B cell (primary cell): Measurements from ENCODE around the gene SMC2. TPM values are rescaled to one million over a fixed set of nuclear protein-coding genes. Genes with fewer than 3 reads are reported as not detected.

Experiments
- ATAC-seq: fragments of 200-7000 bp; cut with Tn5 transposase; one replicate; pipeline ENCODE4 v1.10.0; 2021; ENCODE audit warnings: low read depth, mild to moderate bottlenecking, moderate number of reproducible peaks, moderate library complexity
- CTCF ChIA-PET: fragments of 350-600 bp; sonication (Branson Sonifier 250); formaldehyde crosslinking; loops from one replicate; lab custom pipeline; 2021; ENCODE audit warnings: antibody characterized with exemption, inconsistent platforms; lab: Charles Lee
- POLR2A ChIA-PET: fragments of 350-600 bp; sonication (Branson Sonifier 250); formaldehyde crosslinking; loops from one replicate; lab custom pipeline; 2021; ENCODE audit warnings: antibody characterized with exemption; lab: Charles Lee
- DNase-seq: peaks from one replicate; pipeline ENCODE4 v3.0.0; 2013
- H2AFZ ChIP-seq: 2 replicates; pipeline ENCODE4 v1.6.1; 2012; ENCODE audit warnings: mild to moderate bottlenecking, low read depth, low read length; ENCODE audit not compliant: insufficient read depth, poor library complexity, severe bottlenecking
- H3K27ac ChIP-seq, 2 donors: 1 replicate in 1 of 2; 2 replicates in 1 of 2; pipeline ENCODE4 v1.5.1; 2012 to 2013; ENCODE audit warnings: low read length in 2 of 2, mild to moderate bottlenecking in 2 of 2, moderate library complexity in 1 of 2
- H3K27me3 ChIP-seq, 4 experiments: fragments of 200-600 bp in 1 of 4; sonication (generic) in 1 of 4; replicated peaks in 1 of 4; 1 replicate in 2 of 4; 2 replicates in 2 of 4; pipeline versions ENCODE4 v1.6.1 to v1.7.0; 2013 to 2016; ENCODE audit warnings: low read length in 3 of 4, mild to moderate bottlenecking in 2 of 4, mixed read lengths in 1 of 4, moderate library complexity in 1 of 4; ENCODE audit not compliant: insufficient read depth in 4 of 4, control insufficient read depth in 3 of 4; ENCODE audit errors: control extremely low read depth in 1 of 4
- H3K36me3 ChIP-seq, 2 experiments: replicated peaks in 1 of 2; 1 replicate in 1 of 2; 2 replicates in 1 of 2; pipeline versions ENCODE4 v1.6.1 to v1.7.1; 2013; ENCODE audit warnings: low read length in 1 of 2; ENCODE audit not compliant: insufficient read depth in 2 of 2, control insufficient read depth in 1 of 2; ENCODE audit errors: control extremely low read depth in 1 of 2, extremely low read depth in 1 of 2
- H3K4me1 ChIP-seq, 2 donors: fragments of 200-600 bp in 1 of 2; sonication (generic) in 1 of 2; 1 replicate in 1 of 2; 2 replicates in 1 of 2; pipeline versions ENCODE4 v1.5.1 to v1.6.1; 2013 to 2017; ENCODE audit warnings: low read length in 2 of 2; ENCODE audit not compliant: control insufficient read depth in 2 of 2, insufficient read depth in 2 of 2
- H3K4me2 ChIP-seq: replicated peaks from 2 replicates; pipeline ENCODE3; 2012; ENCODE audit warnings: mild to moderate bottlenecking, low read depth, low read length; ENCODE audit not compliant: poor library complexity, severe bottlenecking
- H3K4me3 ChIP-seq, 5 experiments: fragments of 200-600 bp in 1 of 5; sonication (generic) in 1 of 5; 1 replicate in 3 of 5; 2 replicates in 2 of 5; pipeline versions ENCODE4 v1.5.1 to v1.7.0; 2011 to 2016; ENCODE audit warnings: low read length in 4 of 5, mild to moderate bottlenecking in 4 of 5, low read depth in 2 of 5, control low read depth in 1 of 5, moderate library complexity in 1 of 5; ENCODE audit not compliant: insufficient read depth in 1 of 5; ENCODE audit errors: control extremely low read depth in 1 of 5, extremely low read depth in 1 of 5
- H3K79me2 ChIP-seq: fragments of 200-600 bp; sonication (generic); one replicate; pipeline ENCODE4 v1.6.0; 2016; ENCODE audit warnings: low read length; ENCODE audit not compliant: control insufficient read depth, insufficient read depth
- H3K9ac ChIP-seq: fragments of 200-600 bp; sonication (generic); 2 replicates; pipeline ENCODE4 v1.6.1; 2017; ENCODE audit warnings: mild to moderate bottlenecking, low read length, moderate library complexity
- H3K9me3 ChIP-seq, 3 donors: one replicate each; pipeline versions ENCODE4 v1.6.1 to v1.7.1; 2013; ENCODE audit warnings: low read length in 2 of 3; ENCODE audit not compliant: control insufficient read depth in 2 of 3, insufficient read depth in 1 of 3; ENCODE audit errors: control extremely low read depth in 1 of 3
- H4K20me1 ChIP-seq: 2 replicates; pipeline ENCODE4 v1.6.0; 2012; ENCODE audit warnings: mild to moderate bottlenecking, low read length; ENCODE audit not compliant: insufficient read depth, control insufficient read depth, poor library complexity, severe bottlenecking
- H3K27ac Mint-ChIP-seq: one replicate; pipeline ENCODE4 v1.8.0; 2021; ENCODE audit warnings: mixed read lengths
- H3K27me3 Mint-ChIP-seq: one replicate; pipeline ENCODE4 v1.8.0; 2021; ENCODE audit warnings: mixed read lengths
- H3K4me1 Mint-ChIP-seq: one replicate; pipeline ENCODE4 v1.8.0; 2021; ENCODE audit warnings: mixed read lengths
- H3K4me3 Mint-ChIP-seq: one replicate; pipeline ENCODE4 v1.8.0; 2021; ENCODE audit warnings: mixed read lengths
- H3K9me3 Mint-ChIP-seq: one replicate; pipeline ENCODE4 v1.8.0; 2022; ENCODE audit warnings: mixed read lengths; ENCODE audit not compliant: insufficient read depth
- CTCF ChIP-seq: fragments of 200-600 bp; IDR thresholded peaks from one replicate; pipeline ENCODE4 v1.8.0; 2022; ENCODE audit warnings: antibody characterized with exemption, mild to moderate bottlenecking
- EZH2 ChIP-seq: IDR thresholded peaks from 2 replicates; pipeline ENCODE4 v1.6.1; 2012; ENCODE audit warnings: borderline replicate concordance, low read depth, mild to moderate bottlenecking, moderate library complexity, low read length; ENCODE audit not compliant: insufficient read depth, poor library complexity, severe bottlenecking
- WGBS: methylation state at CpG from one replicate; pipeline ENCODE4 v1.1.5; 2013; ENCODE audit warnings: missing lambda C conversion rate; ENCODE audit not compliant: insufficient coverage; 5-methylcytosine and 5-hydroxymethylcytosine counted together
- intact Hi-C: fragments of 100-400 bp; cut with micrococcal nuclease; formaldehyde crosslinking; loops from one replicate; pipeline ENCODE4 v1.10.0; 2022
- polyA plus RNA-seq: library from polyadenylated mRNA; depleted of rRNA; stranded (reverse); fragments of >200 nt; gene quantifications from 2 replicates; pipeline ENCODE4 v1.2.3, GENCODE V29; 2012
- total RNA-seq, 2 donors: library from RNA; stranded (reverse); fragments of 120-200 nt in 1 of 2; gene quantifications; 1 replicate in 1 of 2; 2 replicates in 1 of 2; pipeline versions ENCODE4 v1.2.3 to v1.2.4, GENCODE V29; 2013 to 2022

Gene SMC2
- total and polyA plus RNA-seq, 2 donors (not counting 1 experiment from before 2014, with no cell fraction given): 1.6 to 10.6 TPM

- no peak overlapping the region for H3K4me3 ChIP-seq
- H3K4me2 ChIP-seq: no peak overlapping the region
- intact Hi-C loops: no loop called here
- Mint-ChIP-seq H3K27ac (no peak overlapping the region), H3K4me1 (peaks cover 15% of the 10 kb centered on the region), H3K9me3 (no peaks in the 10 kb centered on the region), H3K4me3 (no peak overlapping the region), H3K27me3 (no peaks in the 10 kb centered on the region)
- H3K27ac ChIP-seq: no peak overlapping the region
- no peak overlapping the region for H2AFZ ChIP-seq
- POLR2A ChIA-PET: no interaction called here
- peaks cover 6 to 7% of the 10 kb centered on the region in 2 donors for H3K4me1 ChIP-seq
- H3K36me3 ChIP-seq: peaks cover 7 to 24% of the 10 kb centered on the region in 2 experiments
- CTCF ChIA-PET: no interaction called here
- no peaks in the 10 kb centered on the region for H4K20me1 ChIP-seq
- H3K79me2 ChIP-seq: peaks cover 12% of the 10 kb centered on the region
- WGBS: no CpG with 5 or more reads among the region's 1 CpG
- no peaks in the 10 kb centered on the region for H3K27me3 ChIP-seq
- no peak for ATAC-seq
- H3K9ac ChIP-seq: no peak overlapping the region
- no peak for DNase-seq
- H3K9me3 ChIP-seq: no peaks in the 10 kb centered on the region
- TF ChIP-seq CTCF (no peak), EZH2 (no peak)
These were observed 5.5 kb downstream of the SMC2 start for GRCh38 chr9:104099630-104100029.

- WGBS: 55% methylated on average over 1 of the region's 1 CpG
- H3K27ac Mint-ChIP-seq: no peak overlapping the region
- CTCF ChIA-PET: no interaction called here
These were observed 10.3 kb downstream of the SMC2 start for GRCh38 chr9:104104360-104104759.

More at GRCh38 chr9:104104360-104104759, 10.3 kb downstream of the SMC2 start:
- intact Hi-C loops: no loop called here
- Histone ChIP-seq H3K79me2 (no peaks in the 10 kb centered on the region), H3K4me2 (no peak overlapping the region), H4K20me1 (no peaks in the 10 kb centered on the region), H3K36me3 (peaks cover 9 to 49% of the 10 kb centered on the region in 2 experiments), H3K9me3 (no peaks in the 10 kb centered on the region), H3K27ac (no peak overlapping the region), H3K4me3 (no peak overlapping the region), H3K9ac (no peak overlapping the region), H2AFZ (no peak overlapping the region), H3K27me3 (no peaks in the 10 kb centered on the region), H3K4me1 (no peaks in the 10 kb centered on the region)
- POLR2A ChIA-PET: no interaction called here
- ATAC-seq (no peak), DNase-seq (no peak)
- Mint-ChIP-seq H3K9me3 (no peaks in the 10 kb centered on the region), H3K4me3 (no peak overlapping the region), H3K27me3 (no peaks in the 10 kb centered on the region), H3K4me1 (no peaks in the 10 kb centered on the region)
- TF ChIP-seq CTCF (no peak), EZH2 (no peak)
